DMS153 treated with DMSO at 0.1 percent for 48 hours (cell line): ENCODE measurements around the gene DCAF11.

Experiments used
- DNase-seq: peaks from one replicate; lab custom pipeline; 2025; ENCODE audit not compliant: unreplicated experiment; lab: John Stamatoyannopoulos, UW

Gene DCAF11

DNA sequence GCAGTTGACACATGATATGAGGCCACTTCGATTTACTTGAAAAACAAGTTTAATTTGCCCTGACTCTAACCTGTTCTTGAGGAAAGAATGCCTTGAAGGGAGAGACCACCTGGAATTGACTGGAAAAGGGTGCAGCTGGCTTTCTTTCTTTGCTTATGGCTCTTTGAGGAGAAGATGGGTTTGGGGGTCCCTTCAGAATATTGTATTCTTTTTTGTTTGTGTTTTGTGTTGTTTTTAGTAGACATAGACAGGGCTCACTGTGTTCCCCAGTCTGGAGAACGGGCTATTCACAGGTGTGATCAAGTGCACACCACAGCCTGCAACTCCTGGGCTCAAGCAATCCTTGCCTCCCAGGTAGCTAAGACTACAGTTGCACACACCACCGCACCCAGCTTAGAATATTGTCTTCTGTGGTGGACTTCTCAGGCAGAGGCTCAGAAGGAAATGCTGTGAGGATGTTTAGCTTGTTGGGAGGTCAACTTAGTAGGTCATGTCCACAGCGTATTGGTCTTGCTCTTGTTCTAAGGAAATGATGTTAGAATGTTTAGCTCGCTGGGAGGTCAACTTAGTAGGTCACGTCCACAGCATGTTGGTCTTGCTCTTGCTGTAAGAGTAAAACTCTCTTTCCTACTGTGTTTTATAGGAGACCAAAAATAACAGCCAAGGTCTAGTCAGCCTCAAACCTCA lies 1.7 kb downstream of the DCAF11 start:
- no peak for DNase-seq

GRCh38 chr14:24117179-24117578 lies 2.6 kb downstream of the DCAF11 start:
- no peak for DNase-seq

DNA sequence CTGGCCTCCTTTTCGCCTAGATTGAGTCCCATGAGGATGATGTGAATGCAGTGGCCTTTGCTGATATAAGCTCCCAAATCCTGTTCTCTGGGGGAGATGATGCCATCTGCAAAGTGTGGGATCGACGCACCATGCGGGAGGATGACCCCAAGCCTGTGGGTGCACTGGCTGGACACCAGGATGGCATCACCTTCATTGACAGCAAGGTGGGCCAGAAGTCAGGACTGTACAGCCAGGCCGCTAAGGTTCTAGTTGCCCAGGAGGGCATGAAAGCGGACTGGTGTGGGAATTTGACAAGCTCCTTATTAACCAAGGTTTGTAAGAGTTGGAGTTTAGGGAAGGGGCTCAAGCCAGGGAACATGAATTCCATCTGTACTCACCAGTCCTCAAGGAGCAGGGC lies 5.1 kb downstream of the DCAF11 start:
- DNase-seq: no peak

GRCh38 chr14:24121210-24121609 lies 6.6 kb downstream of the DCAF11 start:
- DNase-seq: no peak

- no peak for DNase-seq
These were observed 7.8 kb downstream of the DCAF11 start for GRCh38 chr14:24122416-24122815.

- DNase-seq: no peak
These were observed 8.3 kb downstream of the DCAF11 start for GRCh38 chr14:24122898-24123297.

DNA sequence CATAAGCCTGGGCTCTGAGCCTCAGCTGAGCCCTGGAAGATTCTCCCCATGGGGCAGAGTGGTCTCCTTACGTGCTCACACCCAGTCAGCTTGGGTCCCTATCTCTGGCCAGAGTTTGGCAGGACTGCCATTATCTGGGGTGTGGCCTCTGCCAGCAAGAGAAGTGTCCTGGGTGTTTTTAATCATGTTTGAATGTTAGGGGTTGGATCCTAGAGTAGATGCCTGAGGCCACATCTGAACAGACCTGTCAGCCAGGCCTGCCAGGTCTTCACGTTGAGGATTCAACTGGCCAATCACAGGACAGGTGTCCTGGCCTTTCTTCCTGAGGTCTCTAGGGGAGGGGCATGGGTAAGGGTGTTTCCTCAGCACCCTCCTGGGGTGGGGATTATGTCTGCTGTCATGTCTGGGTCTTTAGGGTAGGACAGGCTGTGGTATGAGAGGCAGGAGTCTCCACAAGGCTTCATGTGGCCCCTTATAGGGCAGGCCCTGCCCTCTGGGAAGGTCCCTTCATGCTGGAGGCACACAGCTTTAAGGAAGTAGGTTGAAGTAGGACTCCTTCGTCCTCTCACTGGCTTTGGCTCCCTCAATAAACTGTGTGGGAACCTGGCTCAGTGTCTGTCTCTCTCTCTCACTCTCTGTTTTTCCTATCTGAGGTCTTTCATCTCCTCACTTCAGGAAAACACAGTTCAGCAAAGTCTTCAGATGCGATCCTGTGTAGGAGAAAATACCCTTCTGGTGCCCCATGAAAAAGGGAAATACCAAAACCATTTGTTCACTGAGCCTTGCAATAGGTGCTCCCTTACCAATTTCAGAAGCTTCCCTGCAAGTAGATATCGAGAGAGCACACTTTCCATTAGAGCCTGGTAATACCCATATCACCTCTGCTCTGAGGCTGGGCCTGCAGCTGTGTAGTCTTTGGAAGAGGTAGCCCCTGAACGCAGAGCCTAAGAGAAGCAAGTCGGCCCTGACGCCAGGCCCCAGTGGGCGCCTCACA lies 9.1 kb downstream of the DCAF11 start:
- DNase-seq: no peak

- DNase-seq: no peak
These were observed 12.4 kb downstream of the DCAF11 start for GRCh38 chr14:24126939-24127338.

GRCh38 chr14:24127673-24128072 lies 13.1 kb downstream of the DCAF11 start:
- no peak for DNase-seq

DNA sequence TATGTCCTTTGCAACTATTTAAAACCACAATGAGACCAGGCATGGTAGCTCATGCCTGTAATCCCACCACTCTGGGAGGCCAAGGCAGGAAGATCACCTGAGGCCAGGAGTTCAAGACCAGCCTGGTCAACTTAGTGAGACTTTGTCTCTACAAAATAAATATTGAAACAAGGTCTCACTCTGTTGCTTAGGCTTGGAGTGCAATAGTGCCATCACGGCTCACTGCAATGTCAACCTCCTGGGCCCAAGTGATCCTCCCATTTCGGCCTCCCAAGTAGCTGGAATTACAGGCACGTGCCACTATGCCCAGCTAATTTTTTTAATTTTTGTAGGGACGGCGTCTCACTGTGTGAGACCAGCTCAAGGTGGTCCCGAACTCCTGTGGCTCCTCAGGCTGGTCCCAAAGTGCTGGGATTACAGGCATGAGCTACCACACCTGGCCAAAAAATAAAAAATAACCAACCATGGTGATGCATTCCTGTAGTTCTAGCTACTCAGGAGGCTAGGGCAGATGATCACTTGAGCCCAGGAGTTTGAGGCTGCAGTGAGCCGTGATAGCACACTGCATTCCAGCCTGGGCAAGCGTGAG lies 14.9 kb downstream of the DCAF11 start:
- no peak for DNase-seq

GRCh38 chr14:24130380-24130716 lies 15.8 kb downstream of the DCAF11 start, which contains the start of gene FITM1:
FITM1 (plus strand) TSS chr14:24130659; CDS start chr14:24131564, 905 bp downstream.
- DNase-seq: no peak

DNA sequence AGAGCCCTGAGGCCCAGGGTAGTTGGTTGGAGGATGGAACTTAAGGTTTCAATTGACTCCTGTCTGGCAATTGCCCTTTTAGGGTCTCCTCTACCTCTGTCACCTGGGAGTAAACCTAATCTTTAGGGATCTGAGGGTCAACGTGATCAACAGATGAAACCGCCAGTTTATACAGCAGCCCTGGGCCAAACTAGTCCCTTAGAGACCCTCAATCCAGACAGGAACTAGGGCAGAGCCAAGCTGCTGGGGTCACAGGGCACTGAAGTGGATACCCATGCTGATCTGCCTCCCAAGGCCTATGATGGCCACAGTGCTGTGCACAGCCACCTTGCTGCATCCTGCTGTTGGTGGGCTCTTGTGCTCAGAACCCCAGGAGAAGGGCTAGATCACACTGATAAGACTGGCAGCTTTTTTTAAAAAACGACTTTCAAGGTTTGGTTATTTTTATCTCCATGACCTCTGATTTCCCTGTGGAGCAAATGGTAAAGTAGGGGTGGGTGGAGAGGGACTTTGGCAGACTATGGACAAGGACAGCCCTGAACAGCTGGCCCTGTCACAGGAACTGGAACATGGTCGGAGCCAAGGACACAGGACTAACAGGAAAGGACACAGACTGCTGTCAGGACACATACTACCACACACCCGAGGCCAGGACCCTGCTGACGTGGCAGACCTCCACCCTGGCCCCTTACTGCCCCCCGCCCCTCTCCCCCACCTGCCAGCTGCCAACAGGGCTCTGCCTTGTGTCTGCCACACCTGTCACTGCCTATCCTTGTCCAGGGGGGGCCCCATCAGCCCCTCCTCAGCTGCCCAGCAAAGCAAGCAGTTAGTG lies 16.4 kb downstream of the DCAF11 start:
- no peak for DNase-seq

DNA sequence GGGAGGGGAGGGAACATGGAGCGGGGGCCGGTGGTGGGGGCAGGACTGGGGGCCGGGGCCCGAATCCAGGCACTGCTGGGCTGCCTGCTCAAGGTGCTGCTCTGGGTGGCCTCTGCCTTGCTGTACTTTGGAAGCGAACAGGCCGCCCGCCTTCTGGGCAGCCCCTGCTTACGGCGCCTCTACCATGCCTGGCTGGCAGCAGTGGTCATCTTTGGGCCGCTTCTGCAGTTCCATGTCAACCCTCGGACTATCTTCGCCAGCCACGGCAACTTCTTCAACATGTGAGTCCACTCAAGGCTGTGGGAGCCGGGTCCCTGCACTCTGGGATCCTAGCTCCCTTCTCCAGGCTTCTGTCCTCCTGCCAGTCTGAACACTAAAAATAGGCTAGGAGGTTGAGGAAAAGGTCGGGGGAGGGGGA lies 17.0 kb downstream of the DCAF11 start:
- DNase-seq: no peak

DNA sequence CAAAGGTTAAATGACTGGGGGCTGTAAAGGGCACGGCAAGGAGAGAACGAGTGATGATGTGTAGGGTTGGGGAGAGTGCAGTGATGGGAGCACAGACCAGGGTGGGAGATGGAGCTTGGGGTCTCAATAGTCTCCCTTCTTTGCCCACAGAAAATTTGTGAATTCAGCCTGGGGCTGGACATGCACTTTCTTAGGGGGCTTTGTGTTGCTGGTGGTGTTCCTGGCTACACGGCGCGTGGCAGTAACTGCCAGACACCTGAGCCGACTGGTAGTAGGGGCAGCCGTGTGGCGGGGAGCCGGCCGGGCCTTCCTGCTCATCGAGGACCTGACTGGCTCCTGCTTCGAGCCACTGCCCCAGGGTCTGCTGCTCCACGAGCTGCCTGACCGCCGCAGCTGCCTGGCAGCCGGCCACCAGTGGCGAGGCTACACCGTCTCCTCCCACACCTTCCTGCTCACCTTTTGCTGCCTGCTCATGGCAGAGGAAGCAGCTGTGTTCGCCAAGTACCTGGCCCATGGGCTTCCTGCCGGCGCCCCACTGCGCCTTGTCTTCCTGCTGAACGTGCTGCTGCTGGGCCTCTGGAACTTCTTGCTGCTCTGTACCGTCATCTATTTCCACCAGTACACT lies 17.6 kb downstream of the DCAF11 start:
- DNase-seq: peak; percentile 62

- DNase-seq: no peak
These were observed 18.4 kb downstream of the DCAF11 start for GRCh38 chr14:24132976-24133375.

DNA sequence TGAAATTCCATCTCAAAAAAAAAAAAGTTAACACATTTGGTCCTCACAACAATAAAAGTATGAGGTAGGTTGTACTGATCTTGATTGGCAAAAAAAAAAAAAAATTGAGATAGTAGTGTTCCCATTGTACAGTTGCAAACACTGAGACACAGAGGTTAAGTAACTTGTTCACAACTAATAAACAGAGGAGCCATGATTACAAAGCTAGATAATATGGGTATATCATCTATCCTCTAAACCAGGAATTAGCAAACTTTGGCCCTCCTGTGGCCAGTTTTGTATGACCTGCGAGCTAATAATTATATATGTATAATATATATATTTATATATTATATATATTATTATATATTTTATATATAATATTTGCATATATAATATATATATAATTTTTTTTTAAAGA lies 19.2 kb downstream of the DCAF11 start:
- DNase-seq: no peak

- no peak for DNase-seq
These were observed 20.9 kb downstream of the DCAF11 start for GRCh38 chr14:24135584-24135833.

DNA sequence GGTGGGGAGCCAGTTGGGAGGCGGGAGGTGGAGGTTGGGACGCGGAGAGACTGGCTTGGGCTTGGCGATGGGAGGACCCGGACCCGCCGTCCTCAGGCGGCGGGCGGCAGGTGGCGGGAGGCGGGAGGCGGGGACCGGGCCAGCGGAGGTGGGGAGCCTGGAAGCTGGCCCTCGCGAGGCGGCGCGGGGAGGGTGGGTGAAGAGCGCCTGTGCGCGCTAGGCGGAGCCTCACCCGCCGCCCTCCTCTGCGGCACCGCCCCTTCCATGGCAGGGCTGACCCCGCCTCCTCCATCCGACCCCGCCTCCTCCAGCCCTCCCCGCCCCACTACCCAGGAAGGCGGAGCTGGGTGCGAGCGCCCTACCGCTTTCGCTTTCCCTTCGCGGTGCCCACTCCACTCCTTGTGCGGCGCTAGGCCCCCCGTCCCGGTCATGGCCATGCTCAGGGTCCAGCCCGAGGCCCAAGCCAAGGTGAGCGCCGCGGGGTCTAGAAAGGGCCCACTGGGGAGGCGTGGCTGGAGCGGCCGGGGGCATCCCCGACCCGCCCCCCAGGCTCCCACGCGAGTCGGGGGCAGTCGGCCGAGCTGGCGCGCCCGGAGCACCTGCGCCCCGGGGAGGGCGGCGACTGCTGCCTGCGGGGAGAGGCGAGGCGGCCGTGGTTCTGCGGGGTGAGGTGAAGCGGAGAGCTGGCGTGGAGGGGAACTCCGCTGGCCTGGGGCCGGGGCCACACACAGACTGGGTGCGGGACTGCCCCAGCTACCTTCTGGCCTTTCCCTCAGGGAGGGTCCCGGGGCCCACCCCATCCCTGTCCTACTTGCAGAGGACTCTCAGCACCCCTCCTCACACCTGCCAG lies 21.5 kb downstream of the DCAF11 start, which contains the start of gene PSME1:
TSS of gene PSME1 (plus strand) at position 361 of the 850 bp plus-strand sequence. CDS start at position 430, 69 bp downstream.
- peak; percentile 92 for DNase-seq

DNA sequence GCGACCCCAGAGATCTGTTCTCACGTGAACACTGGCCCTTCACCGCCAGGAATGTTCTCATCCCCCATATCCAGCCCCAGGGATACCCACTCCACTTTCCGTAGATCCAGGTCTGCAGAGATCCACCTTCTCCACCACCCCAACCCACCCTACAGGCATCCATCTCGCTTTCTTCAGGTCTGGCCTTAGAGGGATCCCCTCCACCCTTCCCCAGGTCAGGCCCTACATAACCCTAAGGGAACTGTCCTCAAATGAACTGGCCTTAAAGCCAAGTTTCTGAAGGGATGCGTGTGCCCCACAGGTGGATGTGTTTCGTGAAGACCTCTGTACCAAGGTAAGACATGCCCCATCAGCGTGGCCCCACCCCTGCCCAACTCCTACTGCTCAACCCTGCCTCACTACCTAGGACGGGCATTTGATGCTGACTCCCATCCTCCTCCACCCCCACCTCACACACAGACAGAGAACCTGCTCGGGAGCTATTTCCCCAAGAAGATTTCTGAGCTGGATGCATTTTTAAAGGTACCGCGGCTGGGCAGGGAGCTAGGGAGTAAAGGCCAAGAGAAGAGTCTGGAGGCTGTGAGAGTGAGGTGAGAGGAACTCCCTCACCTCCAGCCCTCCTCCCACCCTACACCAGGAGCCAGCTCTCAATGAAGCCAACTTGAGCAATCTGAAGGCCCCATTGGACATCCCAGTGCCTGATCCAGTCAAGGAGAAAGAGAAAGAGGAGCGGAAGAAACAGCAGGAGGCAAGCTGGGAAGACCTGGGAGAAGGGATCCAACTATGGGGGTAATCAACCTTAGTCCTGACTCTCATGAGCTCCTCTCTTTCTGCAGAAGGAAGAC lies 22.3 kb downstream of the DCAF11 start:
- DNase-seq: no peak
